Adrenal gland (tissue), 12 donors: ENCODE results near the gene C1orf185. TPM values are rescaled to one million over a fixed set of nuclear protein-coding genes. Genes with fewer than 3 reads are reported as not detected.

ENCODE experiments used
- DNase-seq, 7 donors: peaks; one replicate each; pipeline ENCODE4 v3.0.0-alpha.2; 2019 to 2020
- H3K27ac ChIP-seq, 5 donors: fragments of 200-600 bp; sonication (generic) in 4 of 5; 1 replicate in 3 of 5; 2 replicates in 2 of 5; pipeline versions ENCODE4 v1.5.1 to v1.8.0; 2016 to 2020; ENCODE audit warnings: mild to moderate bottlenecking in 1 of 5
- H3K27me3 ChIP-seq: fragments of 200-600 bp; 2 replicates; pipeline ENCODE4 v1.8.0; 2021
- H3K36me3 ChIP-seq, 2 donors: fragments of 200-600 bp; replicated peaks in 1 of 2; 1 replicate in 1 of 2; 2 replicates in 1 of 2; pipeline versions ENCODE4 v1.5.1 to v1.8.0; 2018 to 2022
- H3K4me1 ChIP-seq, 2 donors: fragments of 200-600 bp; replicated peaks in 1 of 2; 1 replicate in 1 of 2; 2 replicates in 1 of 2; pipeline versions ENCODE4 v1.5.1 to v1.8.0; 2018 to 2021
- H3K4me3 ChIP-seq, 4 donors: fragments of 200-600 bp; sonication (generic) in 3 of 4; one replicate each; pipeline ENCODE4 v1.5.1; 2016 to 2018
- H3K9me3 ChIP-seq, 3 donors: fragments of 200-600 bp; sonication (generic) in 1 of 3; replicated peaks in 1 of 3; 1 replicate in 2 of 3; 2 replicates in 1 of 3; pipeline versions ENCODE4 v1.5.1 to v1.8.0; 2016 to 2021
- CTCF ChIP-seq, 6 experiments: fragments of 450-650 bp in 4 of 6; fragments of 200-600 bp in 2 of 6; sonication (generic) in 1 of 6; IDR thresholded peaks; 1 replicate in 5 of 6; 2 replicates in 1 of 6; pipeline versions ENCODE4 v1.5.1 to v1.8.0; 2016 to 2021; ENCODE audit warnings: antibody characterized with exemption in 6 of 6, mild to moderate bottlenecking in 2 of 6, moderate library complexity in 1 of 6
- POLR2A ChIP-seq, 2 donors: fragments of 450-650 bp; IDR thresholded peaks; one replicate each; pipeline ENCODE4 v1.6.1; 2017; ENCODE audit warnings: antibody characterized with exemption in 2 of 2, mild to moderate bottlenecking in 2 of 2, moderate library complexity in 1 of 2
- WGBS, 4 donors: extraction: QIAGEN DNeasy Blood & Tissue Kit in 2 of 4; methylation state at CpG; one replicate each; pipeline versions ENCODE4 v1.1.5 to v1.1.7; 2013 to 2017; 5-methylcytosine and 5-hydroxymethylcytosine counted together
- intact Hi-C, 2 donors: fragments of 100-400 bp; cut with DNase I; formaldehyde crosslinking; loops; one replicate each; pipeline versions ENCODE4 v1.14.1 to v1.15.0; 2022 to 2023
- polyA plus RNA-seq, 3 donors: library from polyadenylated mRNA; stranded (reverse); fragments of 200-250 nt in 2 of 3; fragments of 350-450 nt in 1 of 3; fragmentation: Illumina TruSeq in 1 of 3; extraction: RNeasy Lipid Tissue Mini Kit (QIAGEN cat#74804) in 1 of 3; gene quantifications; one replicate each; pipeline ENCODE4 v1.2.3, GENCODE V29; 2013 to 2014
- total RNA-seq, 9 donors: library from RNA; depleted of rRNA in 4 of 9; stranded (reverse); fragments of >200 nt in 4 of 9; fragments of 120-200 nt in 1 of 9; fragmentation: NEBNext Ultra II Directional in 1 of 9; extraction: Animal tissue kit (Norgen Biotek cat#: 25700) in 1 of 9; gene quantifications; one replicate each; pipeline versions ENCODE4 v1.1.0 to v1.2.4, GENCODE V29; 2013 to 2023
- donor health status: healthy with polysubstance abuse.
- donor health status: Bipolar disorder and iron deficiency.
- donor health status: DM: yes; HTN: yes; CAD: no.
- donor health status: DM: no; HTN: no; CAD: no.
- donor health status: DM: no; HTN: no; CAD: no.
- donor health status: DM: yes; HTN: yes; CAD: no.

C1orf185 gene
- total and polyA plus RNA-seq, 12 donors: not detected

- no peaks in the 10 kb centered on the region for H3K36me3 ChIP-seq
- no peaks in the 10 kb centered on the region for H3K9me3 ChIP-seq
- H3K27ac ChIP-seq: no peak overlapping the region
- TF ChIP-seq CTCF (IDR thresholded peaks at IDR 0.05) (no peak), POLR2A (IDR thresholded peaks at IDR 0.05) (no peak)
- intact Hi-C loops: no loop called here
- WGBS, 4 donors: 31 to 75% (median 41%) methylated on average over 1 of the region's 1 CpG
- H3K4me1 ChIP-seq: no peaks in the 10 kb centered on the region
- no peaks in the 10 kb centered on the region for H3K27me3 ChIP-seq
- no peak overlapping the region for H3K4me3 ChIP-seq
- DNase-seq: no peak
Measured at GRCh38 chr1:51168266-51168845, 66.3 kb downstream of the C1orf185 start.

GRCh38 chr1:51168936-51169335, 66.9 kb downstream of the C1orf185 start:
- DNase-seq: no peak
- no peak for TF ChIP-seq POLR2A (IDR thresholded peaks at IDR 0.05)
- no peak for TF ChIP-seq CTCF (IDR thresholded peaks at IDR 0.05)
- no peaks in the 10 kb centered on the region for H3K27me3 ChIP-seq
- no peak overlapping the region for H3K27ac ChIP-seq
- intact Hi-C loops: no loop called here
- 82 to 93% (median 90%) methylated on average over 4 of the region's 4 CpGs for WGBS, 4 donors
- no peaks in the 10 kb centered on the region for H3K9me3 ChIP-seq
- H3K36me3 ChIP-seq: no peaks in the 10 kb centered on the region
- H3K4me1 ChIP-seq: no peaks in the 10 kb centered on the region
- no peak overlapping the region for H3K4me3 ChIP-seq

- Histone ChIP-seq H3K9me3 (no peaks in the 10 kb centered on the region), H3K27ac (no peak overlapping the region), H3K4me1 (no peaks in the 10 kb centered on the region), H3K36me3 (no peaks in the 10 kb centered on the region), H3K27me3 (no peaks in the 10 kb centered on the region), H3K4me3 (no peak overlapping the region)
- TF ChIP-seq POLR2A (IDR thresholded peaks at IDR 0.05) (no peak), CTCF (IDR thresholded peaks at IDR 0.05) (no peak)
- no peak for DNase-seq
- 82 to 100% (median 89%) methylated on average over 1 of the region's 1 CpG for WGBS, 4 donors
- intact Hi-C loops: no loop called here
Measured at GRCh38 chr1:51170342-51170741, 68.3 kb downstream of the C1orf185 start.

GRCh38 chr1:51172811-51173210, 70.8 kb downstream of the C1orf185 start:
- WGBS, 4 donors: 62 to 77% (median 70%) methylated on average over 3 of the region's 3 CpGs
- Histone ChIP-seq H3K4me1 (no peaks in the 10 kb centered on the region), H3K36me3 (no peaks in the 10 kb centered on the region), H3K27ac (no peak overlapping the region), H3K4me3 (no peak overlapping the region), H3K27me3 (no peaks in the 10 kb centered on the region), H3K9me3 (no peaks in the 10 kb centered on the region)
- TF ChIP-seq POLR2A (IDR thresholded peaks at IDR 0.05) (no peak), CTCF (IDR thresholded peaks at IDR 0.05) (no peak)
- no peak for DNase-seq
- intact Hi-C loops: no loop called here
